Measurements from ENCODE around the gene ARHGEF39. TPM values are rescaled to one million over a fixed set of nuclear protein-coding genes. Genes with fewer than 3 reads are reported as not detected.

ARHGEF39 gene
- total and polyA plus RNA-seq, 8 donors: 0.20 to 2.0 (median 1.0) TPM

DNA sequence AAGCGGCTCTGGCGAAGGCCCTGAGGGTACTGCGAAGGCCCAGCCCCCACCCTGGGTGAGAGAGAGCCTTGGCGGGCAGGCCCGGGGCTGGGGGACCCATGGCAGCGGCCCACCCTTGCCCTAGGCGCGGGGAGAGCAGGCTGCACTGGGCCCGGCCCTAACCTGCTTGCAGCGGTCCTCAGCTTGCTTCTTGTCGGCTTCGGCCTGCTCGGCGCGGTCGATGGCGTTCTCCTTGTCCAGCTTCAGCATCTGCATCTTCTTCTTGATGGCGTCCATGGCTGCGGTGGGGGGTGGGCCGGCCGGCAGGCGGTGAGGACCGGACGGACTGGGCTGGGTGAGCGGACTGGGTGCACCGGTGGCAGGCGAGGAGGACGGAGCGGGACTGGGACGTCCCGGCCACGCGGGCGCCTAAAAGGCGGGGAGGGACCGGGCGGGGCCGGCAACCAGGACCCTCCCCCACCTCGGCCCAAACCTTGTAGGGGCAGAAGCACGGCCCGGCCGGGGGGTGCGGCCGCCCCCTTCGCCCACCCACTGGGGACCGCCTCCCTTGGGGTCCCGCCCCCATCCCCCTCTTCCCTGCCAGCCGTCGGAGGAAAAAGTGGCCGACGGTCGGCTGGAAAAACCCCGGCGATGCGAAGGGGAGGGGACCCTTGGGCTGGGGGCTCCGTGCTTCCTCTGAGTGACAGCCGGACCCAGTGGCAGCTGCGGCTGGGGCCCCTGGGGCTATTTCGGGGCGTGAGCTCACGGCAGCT, 24.7 kb upstream of the ARHGEF39 start, which contains the start of gene TPM2:
TPM2 (minus strand) TSS at position 384 of the 752 bp plus-strand sequence; CDS start at position 276, 108 bp downstream.
- intact Hi-C loops (cut with DNase I): no loop called here
- TF ChIP-seq, protein P1, sequence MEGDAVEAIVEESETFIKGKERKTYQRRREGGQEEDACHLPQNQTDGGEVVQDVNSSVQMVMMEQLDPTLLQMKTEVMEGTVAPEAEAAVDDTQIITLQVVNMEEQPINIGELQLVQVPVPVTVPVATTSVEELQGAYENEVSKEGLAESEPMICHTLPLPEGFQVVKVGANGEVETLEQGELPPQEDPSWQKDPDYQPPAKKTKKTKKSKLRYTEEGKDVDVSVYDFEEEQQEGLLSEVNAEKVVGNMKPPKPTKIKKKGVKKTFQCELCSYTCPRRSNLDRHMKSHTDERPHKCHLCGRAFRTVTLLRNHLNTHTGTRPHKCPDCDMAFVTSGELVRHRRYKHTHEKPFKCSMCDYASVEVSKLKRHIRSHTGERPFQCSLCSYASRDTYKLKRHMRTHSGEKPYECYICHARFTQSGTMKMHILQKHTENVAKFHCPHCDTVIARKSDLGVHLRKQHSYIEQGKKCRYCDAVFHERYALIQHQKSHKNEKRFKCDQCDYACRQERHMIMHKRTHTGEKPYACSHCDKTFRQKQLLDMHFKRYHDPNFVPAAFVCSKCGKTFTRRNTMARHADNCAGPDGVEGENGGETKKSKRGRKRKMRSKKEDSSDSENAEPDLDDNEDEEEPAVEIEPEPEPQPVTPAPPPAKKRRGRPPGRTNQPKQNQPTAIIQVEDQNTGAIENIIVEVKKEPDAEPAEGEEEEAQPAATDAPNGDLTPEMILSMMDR (IDR thresholded peaks at IDR 0.05): no peak
- FAIRE-seq (no peak), DNase-seq (peak in 3 of 6 donors; percentile 17 to 75 (median 65)), ATAC-seq (peak in 3 of 4 donors; percentile 13 to 23 (median 22))
- Histone ChIP-seq H3K4me3 (peak within 1 kb of the TSS; percentile 30 to 66 (median 58)), H3K27ac (peak within 1 kb of the TSS; percentile 51 to 73 (median 60)), H3K27me3 (no peaks in the 10 kb centered on the region), H3K4me1 (peaks cover 0 to 4% (median 4%) of the 10 kb centered on the region in 3 donors), H3K9me3 (no peaks in the 10 kb centered on the region), H3K36me3 (no peaks in the 10 kb centered on the region)
- WGBS, 2 donors: 56 to 62% methylated on average over 53 to 61 of the region's 61 CpGs

DNA sequence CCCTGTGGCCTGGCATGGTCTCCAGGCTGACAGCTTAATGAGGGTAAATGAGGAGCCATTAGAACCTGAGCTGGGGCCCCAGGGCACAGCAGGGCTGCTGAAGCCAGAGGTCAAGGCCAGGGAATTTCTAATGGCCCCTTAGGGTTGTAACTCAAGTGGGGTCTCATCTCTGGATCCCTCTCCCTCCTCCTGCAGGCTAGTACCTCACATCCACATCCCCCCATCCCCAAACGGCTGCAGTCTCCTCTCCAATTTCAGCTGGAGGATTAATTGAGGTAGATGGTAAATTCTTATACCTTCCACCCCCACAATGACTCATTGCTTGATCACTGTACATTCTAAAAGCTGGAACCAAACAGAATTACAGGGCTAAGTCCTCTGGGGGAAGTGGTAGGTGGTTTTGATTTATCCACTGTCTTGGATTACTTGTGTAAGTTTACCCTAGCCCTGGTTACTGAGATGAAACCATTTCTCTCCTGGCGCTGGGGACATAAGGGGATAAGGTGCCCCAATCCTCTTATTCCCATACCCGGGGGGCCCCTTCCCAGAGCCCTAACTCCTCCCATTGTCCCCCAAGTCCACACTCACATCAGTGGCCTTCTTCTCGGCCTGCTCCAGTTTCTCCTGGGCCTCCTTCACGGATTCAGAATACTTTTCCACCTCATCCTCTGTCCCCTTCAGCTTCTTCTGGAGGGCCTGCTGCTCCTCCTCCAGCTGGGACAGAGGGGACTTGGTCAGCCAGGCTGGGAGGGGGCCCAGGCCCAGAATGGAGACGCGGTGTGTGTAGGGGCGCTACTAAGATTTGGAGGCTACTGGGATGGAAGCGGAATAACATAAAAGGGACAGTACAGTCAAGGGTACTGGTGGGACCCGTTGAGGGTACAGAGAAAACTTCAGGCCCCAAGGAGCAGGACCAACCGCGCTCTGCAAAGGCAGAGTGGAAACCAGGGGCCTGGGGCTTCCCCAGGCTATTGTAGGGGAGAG, 23.9 kb upstream of the ARHGEF39 start:
- no peak for FAIRE-seq
- WGBS, 2 donors: 84 to 90% methylated on average over 12 of the region's 12 CpGs
- TF ChIP-seq, protein P1 (IDR thresholded peaks at IDR 0.05): no peak
- ATAC-seq: no peak
- Histone ChIP-seq H3K4me3 (peak overlapping the region in 2 of 4 donors; percentile 54 to 63), H3K9me3 (no peaks in the 10 kb centered on the region), H3K27me3 (no peaks in the 10 kb centered on the region), H3K36me3 (no peaks in the 10 kb centered on the region), H3K4me1 (peaks cover 0 to 4% (median 4%) of the 10 kb centered on the region in 3 donors), H3K27ac (no peak overlapping the region)
- DNase-seq: peak in 1 of 6 donors; percentile 20
- intact Hi-C loops (cut with DNase I): no loop called here

DNA sequence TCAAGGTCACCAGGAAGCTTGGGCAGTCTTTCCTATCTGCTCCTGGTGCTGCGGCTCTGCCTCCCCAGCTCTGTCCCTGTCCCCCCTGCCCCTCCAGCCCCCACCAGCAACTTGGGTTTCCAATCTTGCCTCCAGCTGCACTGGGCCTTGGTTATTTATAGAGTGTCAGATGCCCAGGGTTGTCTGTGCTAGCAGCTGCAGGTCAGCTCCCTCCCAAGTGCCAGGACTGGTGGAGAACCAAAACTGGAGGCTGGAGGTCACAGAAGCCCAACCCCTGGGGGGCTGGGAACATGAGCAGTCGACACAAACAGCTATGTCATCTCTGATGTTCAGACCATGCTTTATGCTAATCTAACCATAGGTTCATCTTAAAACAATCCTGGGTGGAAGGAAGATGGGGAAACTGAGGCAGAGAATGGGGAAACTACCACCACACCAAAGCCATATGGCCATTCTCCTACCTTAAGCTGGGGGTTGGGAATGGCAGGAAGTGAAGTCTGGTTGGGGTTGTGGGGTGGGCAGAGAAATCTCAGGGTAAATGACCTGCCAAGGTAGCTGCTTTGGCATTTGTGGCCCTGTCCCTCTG, 23.1 kb upstream of the ARHGEF39 start:
- intact Hi-C loops (cut with DNase I): no loop called here
- DNase-seq (peak in 2 of 6 donors; percentile 20 to 22), ATAC-seq (no peak), FAIRE-seq (no peak)
- Histone ChIP-seq H3K9me3 (no peaks in the 10 kb centered on the region), H3K4me3 (no peak overlapping the region), H3K4me1 (peaks cover 0 to 4% (median 4%) of the 10 kb centered on the region in 3 donors), H3K36me3 (no peaks in the 10 kb centered on the region), H3K27me3 (no peaks in the 10 kb centered on the region), H3K27ac (no peak overlapping the region)
- 90 to 95% methylated on average over 2 of the region's 2 CpGs for WGBS, 2 donors
- TF ChIP-seq, protein P1 (IDR thresholded peaks at IDR 0.05): no peak

DNA sequence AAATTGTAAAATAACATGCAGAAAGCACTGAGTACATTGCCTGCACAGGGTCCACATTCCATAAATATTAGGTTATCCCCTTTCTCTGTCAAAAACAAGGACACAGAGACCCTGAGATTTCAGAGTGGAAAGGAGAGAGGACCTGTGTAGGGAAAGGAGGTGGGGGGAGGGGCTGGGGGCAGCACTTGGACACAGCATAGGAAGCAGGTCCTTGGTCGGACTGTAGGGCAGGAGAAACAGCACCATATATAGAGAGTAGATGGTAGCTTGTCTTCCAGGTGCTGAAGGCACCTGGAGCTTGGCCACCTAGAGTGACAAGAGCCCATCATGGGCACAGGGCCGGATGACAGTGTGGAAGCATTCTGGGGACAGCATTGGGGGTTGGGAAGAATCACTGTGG, 22.3 kb upstream of the ARHGEF39 start:
- FAIRE-seq (no peak), ATAC-seq (no peak), DNase-seq (peak in 2 of 6 donors; percentile 5 to 34)
- no peak overlapping the region for H3K27ac ChIP-seq
- no peaks in the 10 kb centered on the region for H3K27me3 ChIP-seq
- H3K9me3 ChIP-seq: no peaks in the 10 kb centered on the region
- no peaks in the 10 kb centered on the region for H3K36me3 ChIP-seq
- TF ChIP-seq, protein P1 (IDR thresholded peaks at IDR 0.05): no peak
- peaks cover 0 to 4% (median 4%) of the 10 kb centered on the region in 3 donors for H3K4me1 ChIP-seq
- intact Hi-C loops (cut with DNase I): no loop called here
- 67 to 77% methylated on average over 2 of the region's 2 CpGs for WGBS, 2 donors
- no peak overlapping the region for H3K4me3 ChIP-seq

Data from pancreas (tissue), 10 donors.